AG04450 (cell line): ENCODE results near the gene RO60. TPM values are rescaled to one million over a fixed set of nuclear protein-coding genes. Genes with fewer than 3 reads are reported as not detected.

Experiments used
- CTCF ChIA-PET: fragments of 300-600, 350-600 bp; formaldehyde crosslinking; extraction: SDS; loops from one replicate; lab custom pipeline; 2022; ENCODE audit warnings: antibody characterized with exemption, inconsistent platforms; lab: Charles Lee
- POLR2A ChIA-PET: fragments of 350-600 bp; formaldehyde crosslinking; extraction: SDS; loops from one replicate; lab custom pipeline; 2021; ENCODE audit warnings: antibody characterized with exemption, inconsistent platforms; lab: Yijun Ruan, JAX
- DNase-seq: peaks from one replicate; pipeline ENCODE4 v3.0.0-alpha.2; 2011; ENCODE audit warnings: low read depth, low spot score
- H3K27ac ChIP-seq: one replicate; pipeline ENCODE4 v1.5.1; 2012; ENCODE audit warnings: low read depth, low read length, control low read depth
- H3K27me3 ChIP-seq: one replicate; pipeline ENCODE4 v1.6.0; 2012; ENCODE audit warnings: low read length; ENCODE audit not compliant: control insufficient read depth, insufficient read depth
- H3K4me3 ChIP-seq: 2 replicates; pipeline ENCODE4 v1.5.1; 2011; ENCODE audit warnings: mild to moderate bottlenecking, low read depth, low read length, control low read depth
- H3K9me3 ChIP-seq: 2 replicates; pipeline ENCODE4 v1.5.1; 2012; ENCODE audit warnings: low read length; ENCODE audit not compliant: control insufficient read depth, insufficient read depth
- polyA plus RNA-seq: library from polyadenylated mRNA; depleted of rRNA; stranded (reverse); fragments of >200 nt; gene quantifications from 2 replicates; pipeline ENCODE4 v1.2.3, GENCODE V29; 2011
- TF ChIP-seq, protein P1 (sequence below): IDR thresholded peaks from 2 replicates; pipeline ENCODE4 v1.5.1; 2011; ENCODE audit warnings: low read depth, low read length, control low read depth, inconsistent platforms

RO60 gene
- polyA plus RNA-seq, 1 experiment, result 39.4 TPM

DNA sequence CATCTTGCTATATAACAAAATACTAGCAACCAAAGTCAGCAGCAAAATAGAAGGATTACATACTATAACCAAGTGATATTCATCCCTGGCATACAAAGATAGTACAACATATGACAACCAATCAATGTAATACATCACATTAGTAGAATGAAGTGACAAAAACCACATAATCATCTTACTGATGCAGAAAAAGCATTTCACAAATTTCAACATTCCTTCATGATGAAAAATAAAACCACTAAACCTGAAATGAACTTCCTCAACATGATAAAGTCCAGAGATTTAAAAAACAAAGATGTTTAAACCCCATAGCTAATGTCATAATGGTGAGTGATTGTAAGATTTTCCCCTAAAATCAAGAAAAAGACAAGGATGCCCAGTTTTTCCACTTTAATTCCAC, 18.6 kb downstream of the RO60 start:
- no peak for DNase-seq
- CTCF ChIA-PET, result no interaction called here
- Histone ChIP-seq H3K27ac (no peak overlapping the region), H3K4me3 (no peak overlapping the region), H3K9me3 (no peaks in the 10 kb centered on the region), H3K27me3 (no peaks in the 10 kb centered on the region)
- POLR2A ChIA-PET, result no interaction called here
- TF ChIP-seq, protein P1, sequence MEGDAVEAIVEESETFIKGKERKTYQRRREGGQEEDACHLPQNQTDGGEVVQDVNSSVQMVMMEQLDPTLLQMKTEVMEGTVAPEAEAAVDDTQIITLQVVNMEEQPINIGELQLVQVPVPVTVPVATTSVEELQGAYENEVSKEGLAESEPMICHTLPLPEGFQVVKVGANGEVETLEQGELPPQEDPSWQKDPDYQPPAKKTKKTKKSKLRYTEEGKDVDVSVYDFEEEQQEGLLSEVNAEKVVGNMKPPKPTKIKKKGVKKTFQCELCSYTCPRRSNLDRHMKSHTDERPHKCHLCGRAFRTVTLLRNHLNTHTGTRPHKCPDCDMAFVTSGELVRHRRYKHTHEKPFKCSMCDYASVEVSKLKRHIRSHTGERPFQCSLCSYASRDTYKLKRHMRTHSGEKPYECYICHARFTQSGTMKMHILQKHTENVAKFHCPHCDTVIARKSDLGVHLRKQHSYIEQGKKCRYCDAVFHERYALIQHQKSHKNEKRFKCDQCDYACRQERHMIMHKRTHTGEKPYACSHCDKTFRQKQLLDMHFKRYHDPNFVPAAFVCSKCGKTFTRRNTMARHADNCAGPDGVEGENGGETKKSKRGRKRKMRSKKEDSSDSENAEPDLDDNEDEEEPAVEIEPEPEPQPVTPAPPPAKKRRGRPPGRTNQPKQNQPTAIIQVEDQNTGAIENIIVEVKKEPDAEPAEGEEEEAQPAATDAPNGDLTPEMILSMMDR, result no peak

DNA sequence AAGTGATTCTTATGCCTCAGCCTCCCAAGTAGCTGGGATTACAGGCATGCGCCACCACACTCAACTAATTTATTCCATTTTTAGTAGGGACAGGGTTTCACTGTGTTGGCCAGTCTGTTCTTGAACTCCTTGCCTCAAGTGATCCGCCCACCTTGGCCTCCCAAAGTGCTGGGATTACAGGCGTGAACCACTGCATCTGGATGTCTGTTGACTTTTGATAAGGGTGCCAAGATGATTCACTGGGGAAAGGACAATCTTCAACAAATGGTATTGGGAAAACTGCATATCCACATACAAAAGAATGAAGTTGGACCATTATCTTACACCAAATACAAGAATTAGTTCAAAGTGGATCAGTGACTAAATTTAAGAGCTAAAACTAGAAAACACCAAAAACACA, 19.8 kb downstream of the RO60 start:
- Histone ChIP-seq H3K27me3 (no peaks in the 10 kb centered on the region), H3K9me3 (no peaks in the 10 kb centered on the region), H3K27ac (no peak overlapping the region), H3K4me3 (no peak overlapping the region)
- POLR2A ChIA-PET, result interaction anchor here (0.7 kb wide), 1 partner anchor 31 kb away, joined by 4 read pairs; no protein-coding TSS in a partner anchor
- TF ChIP-seq, protein P1, result no peak
- no peak for DNase-seq
- CTCF ChIA-PET, result no interaction called here

DNA sequence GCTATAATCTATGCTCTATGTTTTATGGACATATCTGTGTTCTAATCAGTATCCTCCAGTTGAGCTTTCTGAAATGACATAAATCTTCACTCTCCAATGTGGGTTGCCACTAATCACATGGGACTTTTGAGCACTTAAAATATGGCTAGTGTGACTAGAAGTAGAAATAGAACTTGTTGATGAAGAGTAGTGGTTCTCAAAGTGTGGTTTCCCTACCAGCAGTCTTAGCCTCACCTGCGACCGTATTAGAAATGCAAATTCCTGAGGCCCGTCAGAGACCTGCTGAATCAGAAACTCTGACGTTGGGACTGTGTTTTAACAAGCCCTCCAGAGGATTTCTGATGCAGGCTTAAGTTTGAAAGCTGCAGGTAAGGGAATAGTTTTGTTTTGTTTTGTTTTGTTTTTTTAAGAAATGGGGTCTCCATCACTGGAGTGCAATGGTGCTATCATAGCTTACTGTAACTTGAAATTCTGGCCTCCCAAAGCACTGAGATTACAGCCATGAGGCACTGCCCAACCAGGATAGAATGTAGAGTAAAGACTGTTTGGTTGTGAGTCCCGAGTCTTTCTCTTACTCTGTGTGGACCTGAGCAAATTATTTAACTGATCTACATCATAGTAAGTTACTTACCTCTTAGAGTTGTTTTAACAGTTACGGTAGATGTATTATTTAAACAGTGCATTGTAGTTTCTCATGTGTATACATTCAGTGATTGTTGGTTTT, 24.1 kb downstream of the RO60 start:
- CTCF ChIA-PET, result interaction anchor here (0.6 to 0.8 kb wide), 2 partner anchors 12 to 609 kb away, joined by 3 to 4 read pairs; no protein-coding TSS in a partner anchor
- no peak overlapping the region for H3K27ac ChIP-seq
- H3K4me3 ChIP-seq, result no peak overlapping the region
- H3K9me3 ChIP-seq, result no peaks in the 10 kb centered on the region
- TF ChIP-seq, protein P1, result no peak
- H3K27me3 ChIP-seq, result no peaks in the 10 kb centered on the region
- POLR2A ChIA-PET, result no interaction called here
- no peak for DNase-seq

DNA sequence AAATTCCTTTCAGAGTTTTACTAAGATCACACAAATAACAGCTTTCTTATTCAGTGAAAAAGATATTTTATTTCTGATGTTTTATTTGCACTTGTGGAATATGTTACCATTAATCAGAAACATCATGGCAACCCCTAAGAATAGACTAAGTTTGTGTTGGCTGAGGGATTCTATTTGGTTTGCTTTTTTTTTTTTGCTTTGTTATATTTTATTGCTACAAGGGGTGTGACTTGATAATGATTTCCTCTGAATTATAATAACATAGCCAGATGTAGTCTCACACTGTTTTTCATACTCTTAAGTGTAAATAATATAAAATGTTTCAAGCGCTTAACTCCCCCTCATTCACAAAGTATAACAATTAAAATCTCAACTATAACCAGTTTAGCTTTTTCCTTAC, 25.9 kb downstream of the RO60 start:
- TF ChIP-seq, protein P1, result no peak
- ChIA-PET CTCF (interaction anchor here (0.7 to 1.2 kb wide), 3 partner anchors 10 to 611 kb away, joined by 3 read pairs; no protein-coding TSS in a partner anchor), POLR2A (no interaction called here)
- no peaks in the 10 kb centered on the region for H3K27me3 ChIP-seq
- H3K27ac ChIP-seq, result no peak overlapping the region
- no peaks in the 10 kb centered on the region for H3K9me3 ChIP-seq
- no peak for DNase-seq
- H3K4me3 ChIP-seq, result no peak overlapping the region

DNA sequence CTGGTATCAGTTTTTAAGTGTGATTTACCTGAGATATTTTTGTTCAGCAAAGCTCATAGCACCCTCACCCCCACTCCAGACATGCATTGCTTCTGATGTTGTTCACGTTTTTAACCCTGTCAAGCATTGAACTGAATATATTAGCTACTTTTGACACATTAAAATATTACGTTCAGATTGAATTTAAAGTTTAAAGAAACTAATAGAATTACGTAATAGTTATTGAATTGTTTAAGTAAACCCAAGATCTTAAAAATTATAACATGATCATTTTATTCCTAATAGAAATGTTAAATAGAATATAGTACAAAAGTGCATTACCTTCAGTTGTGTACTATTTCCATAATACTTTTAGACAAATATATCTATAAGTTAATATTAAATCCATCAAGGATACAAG, 26.9 kb downstream of the RO60 start:
- ChIA-PET POLR2A (interaction anchor here (0.6 kb wide), 1 partner anchor 65 kb away, joined by 3 read pairs; no protein-coding TSS in a partner anchor), CTCF (no interaction called here)
- Histone ChIP-seq H3K4me3 (no peak overlapping the region), H3K27ac (no peak overlapping the region), H3K9me3 (no peaks in the 10 kb centered on the region), H3K27me3 (no peaks in the 10 kb centered on the region)
- TF ChIP-seq, protein P1, result no peak
- DNase-seq, result no peak
